ENCODE measurements around the gene UBE2O.

UBE2O gene

GRCh38 chr17:76379646-76380376, 73.1 kb downstream of the UBE2O start:
- TF ChIP-seq CTCF (conservative IDR thresholded peaks at IDR 0.05) (no peak), ZFX (IDR thresholded peaks at IDR 0.05) (no peak)
- no peak overlapping the region for H3K27ac ChIP-seq

GRCh38 chr17:76379275-76379641, 73.7 kb downstream of the UBE2O start:
- TF ChIP-seq ZFX (IDR thresholded peaks at IDR 0.05) (no peak), CTCF (conservative IDR thresholded peaks at IDR 0.05) (no peak)

GRCh38 chr17:76378548-76379274, 74.2 kb downstream of the UBE2O start:
- TF ChIP-seq ZFX (IDR thresholded peaks at IDR 0.05) (no peak), CTCF (conservative IDR thresholded peaks at IDR 0.05) (no peak)

More at GRCh38 chr17:76379275-76379641, 73.7 kb downstream of the UBE2O start:
- H3K27ac ChIP-seq, result no peak overlapping the region

GRCh38 chr17:76376318-76377133, 76.4 kb downstream of the UBE2O start:
- no peak for TF ChIP-seq CTCF (conservative IDR thresholded peaks at IDR 0.05)
- TF ChIP-seq ZFX (IDR thresholded peaks at IDR 0.05), result no peak
- H3K27ac ChIP-seq, result no peak overlapping the region

More at GRCh38 chr17:76378548-76379274, 74.2 kb downstream of the UBE2O start:
- no peak overlapping the region for H3K27ac ChIP-seq

GRCh38 chr17:76371656-76372628, 81.0 kb downstream of the UBE2O start:
- TF ChIP-seq CTCF (conservative IDR thresholded peaks at IDR 0.05) (no peak), ZFX (IDR thresholded peaks at IDR 0.05) (no peak)
- no peak overlapping the region for H3K27ac ChIP-seq

- H3K27ac ChIP-seq, result no peak overlapping the region
- peak; percentile 70; the same call in 1 of the 2 replicates for TF ChIP-seq CTCF (conservative IDR thresholded peaks at IDR 0.05)
- TF ChIP-seq ZFX (IDR thresholded peaks at IDR 0.05), result no peak
These were observed 82.5 kb downstream of the UBE2O start for GRCh38 chr17:76370261-76370993.

All from C4-2B (cell line).